ENCODE measurements around the gene PPP2R2B.

PPP2R2B gene

DNA sequence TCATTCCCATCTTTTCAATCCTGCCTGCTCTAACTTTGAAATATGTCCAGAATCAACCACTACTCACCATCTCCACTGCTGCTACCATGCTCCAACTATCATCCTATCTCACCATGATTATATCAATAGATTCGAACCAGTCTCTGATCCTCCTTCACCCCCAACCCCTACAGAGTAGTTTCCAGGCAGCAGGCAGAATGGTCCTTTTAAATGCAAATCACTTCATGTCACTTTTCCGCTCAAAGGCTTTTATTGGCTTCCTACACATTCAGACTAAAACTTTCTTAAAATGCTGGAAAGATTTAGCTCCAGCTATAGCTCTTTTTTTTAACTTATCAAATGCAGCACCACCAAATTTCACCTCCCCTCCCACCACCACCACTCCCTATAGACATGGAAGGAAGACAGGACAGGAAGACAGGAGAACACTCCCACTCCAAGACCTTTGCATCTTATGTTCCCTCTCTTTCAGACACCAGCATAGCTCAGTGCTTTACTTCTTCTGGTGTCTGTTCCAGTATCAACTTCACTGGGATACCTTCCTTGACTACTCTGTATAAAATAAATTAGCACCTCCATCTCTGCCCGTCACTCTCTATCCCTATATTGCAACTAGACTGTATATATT is 9.9 kb upstream of the PPP2R2B start:
- ATAC-seq = no peak
- TF ChIP-seq, protein P1, sequence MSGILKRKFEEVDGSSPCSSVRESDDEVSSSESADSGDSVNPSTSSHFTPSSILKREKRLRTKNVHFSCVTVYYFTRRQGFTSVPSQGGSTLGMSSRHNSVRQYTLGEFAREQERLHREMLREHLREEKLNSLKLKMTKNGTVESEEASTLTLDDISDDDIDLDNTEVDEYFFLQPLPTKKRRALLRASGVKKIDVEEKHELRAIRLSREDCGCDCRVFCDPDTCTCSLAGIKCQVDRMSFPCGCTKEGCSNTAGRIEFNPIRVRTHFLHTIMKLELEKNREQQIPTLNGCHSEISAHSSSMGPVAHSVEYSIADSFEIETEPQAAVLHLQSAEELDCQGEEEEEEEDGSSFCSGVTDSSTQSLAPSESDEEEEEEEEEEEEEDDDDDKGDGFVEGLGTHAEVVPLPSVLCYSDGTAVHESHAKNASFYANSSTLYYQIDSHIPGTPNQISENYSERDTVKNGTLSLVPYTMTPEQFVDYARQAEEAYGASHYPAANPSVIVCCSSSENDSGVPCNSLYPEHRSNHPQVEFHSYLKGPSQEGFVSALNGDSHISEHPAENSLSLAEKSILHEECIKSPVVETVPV (CRISPR knock-in tag; IDR thresholded peaks at IDR 0.05) = no peak
- no peak for TF ChIP-seq ZFP3 (CRISPR knock-in tag; IDR thresholded peaks at IDR 0.05)
- TF ChIP-seq, protein P2, sequence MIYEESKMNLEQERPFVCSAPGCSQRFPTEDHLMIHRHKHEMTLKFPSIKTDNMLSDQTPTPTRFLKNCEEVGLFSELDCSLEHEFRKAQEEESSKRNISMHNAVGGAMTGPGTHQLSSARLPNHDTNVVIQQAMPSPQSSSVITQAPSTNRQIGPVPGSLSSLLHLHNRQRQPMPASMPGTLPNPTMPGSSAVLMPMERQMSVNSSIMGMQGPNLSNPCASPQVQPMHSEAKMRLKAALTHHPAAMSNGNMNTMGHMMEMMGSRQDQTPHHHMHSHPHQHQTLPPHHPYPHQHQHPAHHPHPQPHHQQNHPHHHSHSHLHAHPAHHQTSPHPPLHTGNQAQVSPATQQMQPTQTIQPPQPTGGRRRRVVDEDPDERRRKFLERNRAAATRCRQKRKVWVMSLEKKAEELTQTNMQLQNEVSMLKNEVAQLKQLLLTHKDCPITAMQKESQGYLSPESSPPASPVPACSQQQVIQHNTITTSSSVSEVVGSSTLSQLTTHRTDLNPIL (CRISPR knock-in tag; IDR thresholded peaks at IDR 0.05; ENCODE audit: low read depth) = no peak
- TF ChIP-seq ZC3H10 (CRISPR knock-in tag; IDR thresholded peaks at IDR 0.05) = no peak
- no peak for TF ChIP-seq ARNTL (CRISPR knock-in tag; IDR thresholded peaks at IDR 0.05; ENCODE audit: borderline replicate concordance, low read depth)
- TF ChIP-seq RARB (CRISPR knock-in tag; IDR thresholded peaks at IDR 0.05) = no peak
- TF ChIP-seq GLIS3 (CRISPR knock-in tag; IDR thresholded peaks at IDR 0.05) = no peak
- no peak for TF ChIP-seq TOX (CRISPR knock-in tag; IDR thresholded peaks at IDR 0.05; ENCODE audit: borderline replicate concordance)
- TF ChIP-seq, protein P3, sequence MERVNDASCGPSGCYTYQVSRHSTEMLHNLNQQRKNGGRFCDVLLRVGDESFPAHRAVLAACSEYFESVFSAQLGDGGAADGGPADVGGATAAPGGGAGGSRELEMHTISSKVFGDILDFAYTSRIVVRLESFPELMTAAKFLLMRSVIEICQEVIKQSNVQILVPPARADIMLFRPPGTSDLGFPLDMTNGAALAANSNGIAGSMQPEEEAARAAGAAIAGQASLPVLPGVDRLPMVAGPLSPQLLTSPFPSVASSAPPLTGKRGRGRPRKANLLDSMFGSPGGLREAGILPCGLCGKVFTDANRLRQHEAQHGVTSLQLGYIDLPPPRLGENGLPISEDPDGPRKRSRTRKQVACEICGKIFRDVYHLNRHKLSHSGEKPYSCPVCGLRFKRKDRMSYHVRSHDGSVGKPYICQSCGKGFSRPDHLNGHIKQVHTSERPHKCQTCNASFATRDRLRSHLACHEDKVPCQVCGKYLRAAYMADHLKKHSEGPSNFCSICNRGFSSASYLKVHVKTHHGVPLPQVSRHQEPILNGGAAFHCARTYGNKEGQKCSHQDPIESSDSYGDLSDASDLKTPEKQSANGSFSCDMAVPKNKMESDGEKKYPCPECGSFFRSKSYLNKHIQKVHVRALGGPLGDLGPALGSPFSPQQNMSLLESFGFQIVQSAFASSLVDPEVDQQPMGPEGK (CRISPR knock-in tag; IDR thresholded peaks at IDR 0.05; ENCODE audit: borderline replicate concordance) = no peak
- no peak for TF ChIP-seq BACH2 (CRISPR knock-in tag; IDR thresholded peaks at IDR 0.05; ENCODE audit: borderline replicate concordance)
- no peak for TF ChIP-seq OSR1 (CRISPR knock-in tag; IDR thresholded peaks at IDR 0.05)
- no peak for TF ChIP-seq ZNF8 (CRISPR knock-in tag; IDR thresholded peaks at IDR 0.05)
- TF ChIP-seq, protein P4, sequence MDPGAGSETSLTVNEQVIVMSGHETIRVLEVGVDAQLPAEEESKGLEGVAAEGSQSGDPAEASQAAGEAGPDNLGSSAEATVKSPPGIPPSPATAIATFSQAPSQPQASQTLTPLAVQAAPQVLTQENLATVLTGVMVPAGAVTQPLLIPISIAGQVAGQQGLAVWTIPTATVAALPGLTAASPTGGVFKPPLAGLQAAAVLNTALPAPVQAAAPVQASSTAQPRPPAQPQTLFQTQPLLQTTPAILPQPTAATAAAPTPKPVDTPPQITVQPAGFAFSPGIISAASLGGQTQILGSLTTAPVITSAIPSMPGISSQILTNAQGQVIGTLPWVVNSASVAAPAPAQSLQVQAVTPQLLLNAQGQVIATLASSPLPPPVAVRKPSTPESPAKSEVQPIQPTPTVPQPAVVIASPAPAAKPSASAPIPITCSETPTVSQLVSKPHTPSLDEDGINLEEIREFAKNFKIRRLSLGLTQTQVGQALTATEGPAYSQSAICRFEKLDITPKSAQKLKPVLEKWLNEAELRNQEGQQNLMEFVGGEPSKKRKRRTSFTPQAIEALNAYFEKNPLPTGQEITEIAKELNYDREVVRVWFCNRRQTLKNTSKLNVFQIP (CRISPR knock-in tag; IDR thresholded peaks at IDR 0.05; ENCODE audit: borderline replicate concordance, low read depth) = no peak
- TF ChIP-seq, protein P5, sequence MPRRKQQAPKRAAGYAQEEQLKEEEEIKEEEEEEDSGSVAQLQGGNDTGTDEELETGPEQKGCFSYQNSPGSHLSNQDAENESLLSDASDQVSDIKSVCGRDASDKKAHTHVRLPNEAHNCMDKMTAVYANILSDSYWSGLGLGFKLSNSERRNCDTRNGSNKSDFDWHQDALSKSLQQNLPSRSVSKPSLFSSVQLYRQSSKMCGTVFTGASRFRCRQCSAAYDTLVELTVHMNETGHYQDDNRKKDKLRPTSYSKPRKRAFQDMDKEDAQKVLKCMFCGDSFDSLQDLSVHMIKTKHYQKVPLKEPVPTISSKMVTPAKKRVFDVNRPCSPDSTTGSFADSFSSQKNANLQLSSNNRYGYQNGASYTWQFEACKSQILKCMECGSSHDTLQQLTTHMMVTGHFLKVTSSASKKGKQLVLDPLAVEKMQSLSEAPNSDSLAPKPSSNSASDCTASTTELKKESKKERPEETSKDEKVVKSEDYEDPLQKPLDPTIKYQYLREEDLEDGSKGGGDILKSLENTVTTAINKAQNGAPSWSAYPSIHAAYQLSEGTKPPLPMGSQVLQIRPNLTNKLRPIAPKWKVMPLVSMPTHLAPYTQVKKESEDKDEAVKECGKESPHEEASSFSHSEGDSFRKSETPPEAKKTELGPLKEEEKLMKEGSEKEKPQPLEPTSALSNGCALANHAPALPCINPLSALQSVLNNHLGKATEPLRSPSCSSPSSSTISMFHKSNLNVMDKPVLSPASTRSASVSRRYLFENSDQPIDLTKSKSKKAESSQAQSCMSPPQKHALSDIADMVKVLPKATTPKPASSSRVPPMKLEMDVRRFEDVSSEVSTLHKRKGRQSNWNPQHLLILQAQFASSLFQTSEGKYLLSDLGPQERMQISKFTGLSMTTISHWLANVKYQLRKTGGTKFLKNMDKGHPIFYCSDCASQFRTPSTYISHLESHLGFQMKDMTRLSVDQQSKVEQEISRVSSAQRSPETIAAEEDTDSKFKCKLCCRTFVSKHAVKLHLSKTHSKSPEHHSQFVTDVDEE (CRISPR knock-in tag; IDR thresholded peaks at IDR 0.05) = no peak

DNA sequence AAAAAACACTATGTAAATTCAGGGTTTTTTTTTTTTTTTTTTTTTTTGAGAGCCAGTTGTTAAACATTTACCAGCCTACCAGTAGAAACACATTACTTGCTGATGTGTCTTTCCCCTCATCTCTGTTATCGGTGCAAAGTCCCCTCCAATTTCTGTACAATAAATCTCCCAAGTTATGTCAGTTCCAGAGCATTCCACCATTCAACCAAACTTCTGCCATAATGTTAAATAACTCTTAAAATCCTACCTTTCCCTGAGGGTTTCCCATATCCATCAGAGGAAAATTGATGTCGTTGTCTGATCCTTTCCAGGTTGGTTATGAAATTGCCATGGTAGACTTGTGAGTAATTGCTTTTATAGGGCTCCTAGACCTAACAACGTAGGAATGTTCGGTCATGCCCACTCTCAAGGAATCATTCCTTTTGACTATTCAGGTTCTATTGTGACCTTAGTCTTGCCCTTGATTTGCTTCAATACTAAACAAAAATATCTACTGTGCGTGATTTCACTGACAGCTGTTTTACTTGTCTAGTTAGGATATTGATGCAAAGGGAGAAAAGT is 5.6 kb upstream of the PPP2R2B start:
- no peak for ATAC-seq
- TF ChIP-seq SNAI2 (CRISPR knock-in tag; IDR thresholded peaks at IDR 0.05) = no peak
- no peak for TF ChIP-seq OSR1 (CRISPR knock-in tag; IDR thresholded peaks at IDR 0.05)
- no peak for TF ChIP-seq ZC3H10 (CRISPR knock-in tag; IDR thresholded peaks at IDR 0.05)
- TF ChIP-seq, protein P2 (CRISPR knock-in tag; IDR thresholded peaks at IDR 0.05; ENCODE audit: low read depth) = no peak
- no peak for TF ChIP-seq ZNF70 (CRISPR knock-in tag; IDR thresholded peaks at IDR 0.05)
- TF ChIP-seq ZNF8 (CRISPR knock-in tag; IDR thresholded peaks at IDR 0.05) = no peak
- TF ChIP-seq, protein P3 (CRISPR knock-in tag; IDR thresholded peaks at IDR 0.05; ENCODE audit: borderline replicate concordance) = no peak
- TF ChIP-seq, protein P1 (CRISPR knock-in tag; IDR thresholded peaks at IDR 0.05) = no peak
- no peak for TF ChIP-seq ZFP30 (CRISPR knock-in tag; IDR thresholded peaks at IDR 0.05)
- TF ChIP-seq, protein P5 (CRISPR knock-in tag; IDR thresholded peaks at IDR 0.05) = no peak
- no peak for TF ChIP-seq TOX (CRISPR knock-in tag; IDR thresholded peaks at IDR 0.05; ENCODE audit: borderline replicate concordance)
- no peak for TF ChIP-seq ESRRG (CRISPR knock-in tag; IDR thresholded peaks at IDR 0.05)
- TF ChIP-seq ZNF565 (CRISPR knock-in tag; conservative IDR thresholded peaks at IDR 0.05; ENCODE audit: low read depth) = no peak
- no peak for TF ChIP-seq RARB (CRISPR knock-in tag; IDR thresholded peaks at IDR 0.05)

Data from SK-N-SH treated with all-trans-retinoic acid at 6 μM for 48 hours (cell line).